HG03432 (cell line): ENCODE data around the gene UMODL1.

Source experiments
- ATAC-seq: cut with Tn5 transposase; IDR thresholded peaks from one replicate; pipeline ENCODE4 v1.9.1; 2021; ENCODE audit warnings: mild to moderate bottlenecking, moderate library complexity; ENCODE audit not compliant: unreplicated experiment

Gene UMODL1, protein sequence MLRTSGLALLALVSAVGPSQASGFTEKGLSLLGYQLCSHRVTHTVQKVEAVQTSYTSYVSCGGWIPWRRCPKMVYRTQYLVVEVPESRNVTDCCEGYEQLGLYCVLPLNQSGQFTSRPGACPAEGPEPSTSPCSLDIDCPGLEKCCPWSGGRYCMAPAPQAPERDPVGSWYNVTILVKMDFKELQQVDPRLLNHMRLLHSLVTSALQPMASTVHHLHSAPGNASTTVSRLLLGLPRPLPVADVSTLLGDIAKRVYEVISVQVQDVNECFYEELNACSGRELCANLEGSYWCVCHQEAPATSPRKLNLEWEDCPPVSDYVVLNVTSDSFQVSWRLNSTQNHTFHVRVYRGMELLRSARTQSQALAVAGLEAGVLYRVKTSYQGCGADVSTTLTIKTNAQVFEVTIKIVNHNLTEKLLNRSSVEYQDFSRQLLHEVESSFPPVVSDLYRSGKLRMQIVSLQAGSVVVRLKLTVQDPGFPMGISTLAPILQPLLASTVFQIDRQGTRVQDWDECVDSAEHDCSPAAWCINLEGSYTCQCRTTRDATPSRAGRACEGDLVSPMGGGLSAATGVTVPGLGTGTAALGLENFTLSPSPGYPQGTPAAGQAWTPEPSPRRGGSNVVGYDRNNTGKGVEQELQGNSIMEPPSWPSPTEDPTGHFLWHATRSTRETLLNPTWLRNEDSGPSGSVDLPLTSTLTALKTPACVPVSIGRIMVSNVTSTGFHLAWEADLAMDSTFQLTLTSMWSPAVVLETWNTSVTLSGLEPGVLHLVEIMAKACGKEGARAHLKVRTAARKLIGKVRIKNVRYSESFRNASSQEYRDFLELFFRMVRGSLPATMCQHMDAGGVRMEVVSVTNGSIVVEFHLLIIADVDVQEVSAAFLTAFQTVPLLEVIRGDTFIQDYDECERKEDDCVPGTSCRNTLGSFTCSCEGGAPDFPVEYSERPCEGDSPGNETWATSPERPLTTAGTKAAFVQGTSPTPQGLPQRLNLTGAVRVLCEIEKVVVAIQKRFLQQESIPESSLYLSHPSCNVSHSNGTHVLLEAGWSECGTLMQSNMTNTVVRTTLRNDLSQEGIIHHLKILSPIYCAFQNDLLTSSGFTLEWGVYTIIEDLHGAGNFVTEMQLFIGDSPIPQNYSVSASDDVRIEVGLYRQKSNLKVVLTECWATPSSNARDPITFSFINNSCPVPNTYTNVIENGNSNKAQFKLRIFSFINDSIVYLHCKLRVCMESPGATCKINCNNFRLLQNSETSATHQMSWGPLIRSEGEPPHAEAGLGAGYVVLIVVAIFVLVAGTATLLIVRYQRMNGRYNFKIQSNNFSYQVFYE

DNA sequence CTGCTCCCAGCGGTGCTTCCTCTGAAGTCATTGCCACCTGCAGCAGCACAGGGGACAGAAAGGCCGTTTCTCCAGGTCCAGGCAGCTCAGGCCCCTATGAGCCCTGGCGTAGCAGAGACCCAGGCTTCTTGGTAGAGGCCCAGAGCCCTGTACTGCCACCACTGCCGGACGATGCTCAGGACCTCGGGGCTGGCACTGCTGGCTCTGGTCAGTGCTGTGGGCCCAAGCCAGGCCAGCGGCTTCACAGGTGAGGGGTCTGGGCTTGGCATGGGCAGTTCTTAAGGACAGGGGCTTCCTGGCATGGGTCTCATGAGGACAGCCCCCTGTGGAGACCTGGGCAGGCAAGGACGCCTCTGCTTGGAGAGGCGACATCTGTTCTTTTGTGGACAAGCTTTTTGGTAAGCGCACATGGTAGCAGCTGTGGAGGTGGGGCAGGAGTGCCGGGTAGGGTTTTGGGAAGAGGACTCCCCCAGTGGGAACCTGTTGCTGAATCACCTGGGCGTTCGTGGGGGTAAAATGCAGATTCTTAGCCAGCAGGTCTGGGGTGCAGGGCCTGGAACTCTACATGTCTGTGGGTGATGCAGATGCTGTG lies at the start of gene UMODL1:
Gene UMODL1 (plus strand): TSS at position 172 of the 592 bp plus-strand sequence. CDS start 0 bp downstream, at position 172.
- ATAC-seq = no peak

DNA sequence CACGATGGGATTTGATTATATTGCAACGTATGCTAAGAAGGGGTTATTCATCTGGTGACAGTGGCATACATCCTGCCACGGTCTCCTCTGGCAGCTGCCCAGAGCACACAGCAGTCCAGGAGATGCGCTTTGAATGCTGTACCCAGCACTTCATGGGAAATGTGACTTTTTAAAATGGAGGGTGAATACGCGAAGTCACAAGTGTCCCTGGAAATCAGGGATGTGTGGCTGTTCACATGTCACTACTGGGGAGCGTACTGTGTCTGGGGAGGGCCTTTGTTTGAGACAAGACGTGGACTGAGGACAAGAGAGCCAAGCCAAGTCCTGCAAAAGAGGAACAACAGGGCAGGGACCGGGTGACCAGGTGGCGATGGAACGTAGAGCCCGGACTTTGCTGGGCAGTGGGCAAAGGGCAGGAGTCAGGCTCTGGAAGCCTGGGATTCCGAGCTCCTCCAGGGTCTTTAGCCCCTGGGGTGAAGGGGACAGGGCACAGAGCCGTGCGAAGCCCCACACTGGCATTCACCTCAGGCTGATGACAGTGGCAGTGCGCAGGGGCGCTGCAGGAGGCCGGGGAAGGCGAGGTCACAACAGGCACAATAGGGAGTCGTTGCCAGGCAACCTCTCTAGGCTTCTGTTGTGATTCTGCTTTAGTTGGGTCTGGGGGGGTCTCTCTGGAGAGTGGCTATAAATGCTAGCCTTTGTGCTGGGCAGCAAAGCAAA lies 49.6 kb upstream of the UMODL1 start:
- no peak for ATAC-seq

DNA sequence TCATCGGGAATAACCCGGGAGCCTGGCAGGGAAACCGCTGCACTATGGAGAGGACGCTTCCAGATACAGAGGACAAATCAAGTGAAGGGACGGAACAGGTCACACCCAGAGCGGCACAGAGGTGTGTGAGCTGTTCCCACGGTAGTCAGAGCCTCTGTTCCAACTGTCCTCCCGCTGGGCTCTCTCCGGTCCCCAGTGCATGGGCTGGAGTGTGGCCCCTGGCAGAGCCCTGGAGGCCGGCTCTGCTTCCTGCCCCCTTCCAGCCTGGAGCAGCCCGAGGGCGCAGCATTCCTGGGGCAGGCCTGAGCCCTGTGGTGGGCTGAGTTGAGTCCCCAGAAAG lies 49.1 kb upstream of the UMODL1 start:
- ATAC-seq = no peak

DNA sequence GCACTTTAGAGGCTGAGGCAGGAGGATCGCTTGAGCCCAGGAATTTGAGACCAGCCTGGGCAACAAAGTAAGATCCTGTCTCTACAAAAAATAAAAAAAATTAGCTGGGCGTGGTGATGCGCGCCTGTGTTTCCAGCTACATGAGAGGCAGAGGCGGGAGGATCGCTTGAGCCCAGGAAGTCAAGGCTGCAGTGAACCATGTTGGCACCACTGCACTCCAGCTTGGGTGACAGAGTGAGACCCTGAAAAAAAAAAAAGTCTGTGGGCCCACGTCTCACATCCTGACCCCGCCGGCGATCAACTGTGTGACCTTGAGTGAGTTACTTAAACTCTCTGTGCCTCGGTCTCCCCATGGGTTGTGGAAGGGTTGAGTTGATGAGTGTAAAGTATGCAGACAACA lies 48.2 kb upstream of the UMODL1 start:
- ATAC-seq = no peak

DNA sequence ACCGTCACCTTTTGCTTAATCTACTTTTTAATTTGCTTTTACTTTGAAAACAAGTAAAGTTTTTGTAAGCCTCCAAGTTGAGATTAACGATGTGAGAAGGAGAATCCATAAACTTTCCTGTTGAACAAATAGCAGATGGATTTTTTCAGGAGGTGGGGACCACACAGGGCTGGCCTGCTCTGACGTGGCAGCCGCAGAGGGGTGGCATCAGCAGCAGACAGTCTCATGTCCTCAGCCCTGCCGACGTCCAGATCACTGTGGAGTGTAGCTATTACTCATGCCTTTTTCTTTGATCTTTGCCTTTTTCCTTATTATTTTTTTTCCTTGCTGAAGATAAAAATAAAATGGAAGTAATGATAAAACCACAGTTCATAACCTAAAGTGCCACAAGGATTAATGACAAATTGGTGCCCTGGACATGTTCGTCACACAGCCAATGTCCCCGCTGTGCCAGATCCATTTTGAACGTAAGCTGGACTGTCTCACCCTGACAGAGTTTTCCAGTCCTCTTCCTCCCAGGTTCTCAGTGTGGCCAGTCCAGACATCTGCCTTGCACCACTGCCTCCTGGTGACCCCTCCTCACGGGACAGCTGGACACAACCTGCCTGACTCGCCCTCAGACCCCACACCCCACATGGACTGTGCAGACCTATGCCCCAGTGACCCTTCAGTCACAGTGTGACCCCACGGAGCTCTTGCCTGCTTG lies 45.6 kb upstream of the UMODL1 start:
- ATAC-seq = no peak

DNA sequence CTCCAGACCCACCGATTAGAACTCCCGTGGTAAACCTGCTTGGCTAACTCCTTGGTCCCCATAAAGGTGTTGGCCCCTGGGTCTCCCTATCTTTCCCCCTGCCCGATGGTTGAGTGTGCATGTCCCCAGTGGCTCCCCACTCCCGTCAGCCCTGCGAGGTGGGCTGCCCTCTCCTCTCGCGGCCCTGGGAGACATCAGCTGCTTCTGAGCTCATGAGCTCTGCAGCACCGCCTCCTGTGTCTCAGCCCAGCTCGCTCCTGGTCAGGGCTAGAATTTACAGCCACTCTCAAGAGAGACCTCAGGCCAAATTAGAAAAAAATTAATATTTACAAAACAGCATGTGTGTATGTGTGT lies 45.1 kb upstream of the UMODL1 start:
- no peak for ATAC-seq

DNA sequence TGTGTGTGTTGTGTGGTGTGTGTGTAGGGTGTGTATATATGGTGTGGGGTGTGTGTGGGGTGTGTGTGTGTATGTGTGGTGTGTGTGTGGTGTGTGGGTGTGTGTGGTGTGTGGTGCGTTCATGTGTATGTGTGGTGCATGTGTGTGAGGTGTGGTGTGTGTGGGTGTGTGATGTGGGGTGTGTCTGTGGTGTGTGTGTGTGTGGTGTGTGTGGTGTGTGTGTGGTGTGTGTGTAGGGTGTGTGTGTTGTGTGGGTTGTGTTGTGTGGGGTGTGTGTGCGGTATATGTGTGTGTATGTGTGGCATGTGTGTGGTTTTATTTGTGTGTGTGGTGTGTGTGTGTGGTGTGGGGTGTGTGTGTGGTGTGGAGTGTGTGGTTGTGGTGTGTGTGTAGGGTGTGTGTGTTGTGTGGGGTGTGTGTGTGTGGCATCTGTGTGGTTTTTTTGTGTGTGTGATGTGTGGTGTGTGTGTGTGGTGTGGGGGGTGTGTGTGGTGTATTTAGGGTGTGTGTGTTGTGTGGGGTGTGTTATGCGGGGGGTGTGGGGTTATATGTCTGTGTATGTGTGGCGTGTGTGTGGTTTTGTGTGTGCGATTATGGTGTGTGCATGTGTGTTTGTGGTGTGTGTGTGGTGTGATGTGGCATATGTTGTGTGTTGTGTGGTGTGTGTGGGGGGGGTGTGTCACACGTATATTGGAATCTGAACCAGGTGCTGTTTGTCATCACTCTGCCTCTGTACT lies 43.9 kb upstream of the UMODL1 start:
- ATAC-seq = no peak

DNA sequence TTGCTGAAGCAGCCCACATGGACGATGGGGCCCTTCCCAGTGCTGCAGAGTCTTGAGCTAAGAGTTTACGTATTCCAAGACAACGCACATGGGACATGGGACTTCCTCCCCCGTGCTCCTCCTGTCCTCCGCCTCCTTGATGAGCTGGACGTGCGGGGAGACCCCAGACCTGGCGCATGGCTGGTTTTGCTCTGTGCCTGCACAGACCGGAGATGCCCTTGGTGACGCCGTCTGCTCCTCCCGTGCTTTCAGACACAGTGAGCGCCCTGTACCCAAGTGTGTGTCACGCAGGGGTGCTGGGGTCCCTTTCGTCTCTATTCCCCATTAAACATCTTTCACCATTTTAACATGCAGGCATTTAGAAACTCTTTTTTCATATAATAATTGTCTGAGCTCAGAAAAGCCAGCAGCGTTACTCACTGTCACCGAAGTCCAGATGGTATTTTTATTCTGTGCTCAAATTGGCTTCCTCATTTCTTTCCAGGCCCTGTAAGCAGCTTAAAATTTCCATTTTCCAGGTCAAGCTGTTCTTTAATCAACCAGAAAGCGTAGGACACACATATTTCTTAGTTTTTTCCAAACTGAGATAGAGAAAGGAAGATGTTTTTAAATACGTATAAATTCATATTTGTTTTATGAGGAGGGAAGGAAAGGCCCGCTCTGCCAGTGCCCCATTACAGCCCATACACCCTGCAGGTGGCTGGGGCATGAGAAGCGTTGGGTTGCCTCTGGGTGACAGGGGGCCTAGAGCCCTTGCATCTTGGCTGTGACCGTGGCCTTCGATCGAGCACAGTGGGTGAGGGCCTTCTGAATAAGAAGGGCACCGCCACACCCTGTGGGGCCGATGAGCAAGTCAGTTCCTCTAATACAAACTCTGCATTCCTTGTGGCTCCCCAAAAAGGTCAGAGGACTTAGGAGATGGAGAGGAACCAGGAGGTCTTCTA lies 43.0 kb upstream of the UMODL1 start:
- no peak for ATAC-seq

DNA sequence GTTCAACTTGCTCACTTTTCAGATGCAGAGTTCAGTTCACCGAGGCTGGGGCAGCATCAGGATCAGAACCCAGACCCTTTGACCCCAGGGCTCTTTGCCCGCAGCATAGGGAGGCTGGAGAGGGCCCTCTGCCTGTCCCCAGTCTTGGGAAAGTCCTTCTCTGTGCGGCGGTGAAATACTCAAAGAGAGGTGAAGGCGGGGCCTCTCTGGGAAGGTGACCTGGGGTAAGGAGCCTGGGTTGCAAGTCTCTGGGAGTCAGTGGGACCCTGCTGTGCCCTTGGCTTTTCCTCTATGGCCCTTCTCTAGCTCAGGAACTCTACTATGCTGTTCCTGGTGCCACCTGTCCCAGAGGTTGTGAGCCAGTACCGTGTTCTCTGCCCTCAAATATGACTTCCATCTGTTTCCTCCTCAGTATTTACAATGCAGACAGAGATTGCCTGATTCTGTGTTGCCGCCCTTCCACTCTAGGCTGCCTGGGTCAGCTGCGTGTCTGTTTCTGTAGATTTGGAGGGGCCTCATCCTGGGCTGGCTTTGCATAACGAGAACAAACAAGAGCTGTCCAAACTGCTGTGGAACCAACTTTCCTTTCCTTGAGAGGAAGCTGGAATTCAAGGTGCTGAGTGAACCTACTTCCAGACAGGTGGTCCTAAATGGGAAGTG lies 42.2 kb upstream of the UMODL1 start:
- ATAC-seq = no peak

DNA sequence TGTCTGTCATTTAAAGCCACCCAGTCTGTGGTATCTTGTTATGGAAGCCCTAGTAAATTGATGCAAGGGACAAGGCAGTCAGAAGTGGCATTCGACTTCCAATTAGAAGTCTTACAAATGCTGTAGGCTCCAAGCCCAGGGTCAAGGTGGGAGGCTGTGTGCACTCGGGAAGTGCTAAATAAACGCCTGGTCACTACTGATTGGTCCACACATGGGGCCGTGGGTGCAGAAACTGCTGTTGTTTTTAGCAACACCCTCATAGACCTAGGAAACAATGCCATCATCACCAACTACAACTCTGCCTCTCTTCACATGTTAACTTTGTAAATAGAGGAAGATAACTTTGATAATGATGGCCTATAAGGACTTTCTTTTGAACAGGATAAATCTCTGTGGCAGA lies 40.8 kb upstream of the UMODL1 start:
- ATAC-seq = no peak

DNA sequence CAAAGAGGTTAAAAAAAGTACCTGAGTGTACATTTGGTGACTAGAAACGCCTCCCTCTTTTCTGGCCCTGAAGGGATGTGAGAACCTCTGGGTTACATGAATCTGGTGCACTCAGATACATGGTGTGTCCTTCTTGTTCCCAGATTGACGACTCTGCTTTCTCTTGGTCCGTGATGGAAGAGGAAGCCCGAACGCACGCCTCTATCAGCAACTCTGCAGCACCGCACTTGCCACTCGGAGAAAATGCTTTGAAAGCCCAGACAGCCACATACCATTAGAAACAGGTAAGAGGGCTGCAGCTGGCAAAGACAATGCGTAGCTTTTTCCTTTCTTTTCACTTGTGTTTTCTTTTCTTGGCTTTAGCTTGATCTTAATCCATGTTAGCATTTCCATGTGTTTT lies 39.9 kb upstream of the UMODL1 start:
- ATAC-seq = no peak

DNA sequence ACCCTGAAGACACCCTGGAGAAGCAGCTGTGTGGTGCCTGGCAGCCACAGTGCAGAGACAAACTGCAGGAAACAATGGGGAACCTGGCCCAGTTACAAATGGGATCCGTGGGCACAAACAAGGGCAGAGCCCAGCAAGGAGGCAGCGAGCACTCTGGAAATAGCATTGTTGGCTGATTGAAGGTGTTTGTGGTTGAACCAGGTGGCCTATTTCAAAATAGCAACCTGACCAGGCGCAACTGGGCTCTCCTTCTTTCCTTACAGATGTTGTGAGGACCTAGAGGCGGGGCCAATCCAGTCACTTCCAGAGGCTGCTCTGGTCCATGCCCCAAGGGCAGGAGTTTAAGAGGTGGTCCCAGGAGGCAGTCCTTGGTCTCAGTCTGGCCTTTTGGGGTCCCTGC lies 39.3 kb upstream of the UMODL1 start:
- no peak for ATAC-seq

DNA sequence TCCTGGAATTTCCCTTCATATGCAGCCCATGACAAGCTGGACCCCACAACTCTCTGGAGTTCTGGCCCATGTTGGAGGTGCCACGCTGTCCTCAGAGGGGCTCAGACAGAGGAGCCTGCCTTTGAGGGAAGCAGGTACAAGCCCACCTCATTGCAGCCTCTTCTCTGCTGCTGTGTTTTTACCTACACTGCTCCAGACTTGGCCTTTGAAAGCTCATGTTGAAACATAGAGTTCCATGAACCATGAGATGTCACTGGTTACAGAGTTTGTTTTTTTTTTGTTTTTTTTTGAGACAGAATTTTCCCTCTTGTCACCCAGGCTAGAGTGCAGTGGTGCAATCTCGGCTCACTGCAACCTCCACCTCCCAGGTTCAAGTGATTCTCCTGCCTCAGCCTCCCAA lies 38.9 kb upstream of the UMODL1 start:
- no peak for ATAC-seq

DNA sequence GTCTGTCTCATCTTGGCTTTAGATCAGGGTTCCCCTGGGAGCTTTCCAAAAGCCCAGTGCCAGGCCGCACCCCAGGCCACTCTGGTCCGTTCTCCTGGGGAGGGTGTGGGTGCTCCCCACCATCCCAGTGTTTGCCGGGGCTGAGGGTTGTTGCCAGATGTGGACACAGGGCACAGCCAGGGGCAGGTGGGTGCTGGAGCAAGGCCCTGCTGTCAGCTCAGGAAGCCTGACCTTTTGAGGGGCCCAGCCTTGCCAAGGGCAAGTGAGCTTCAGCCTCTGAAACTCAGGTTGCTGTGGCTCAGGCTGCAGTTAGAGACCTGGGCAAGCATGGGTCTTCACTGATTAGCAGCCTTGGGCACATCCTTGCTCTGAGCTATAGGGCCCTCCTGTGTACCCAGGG lies 38.1 kb upstream of the UMODL1 start:
- ATAC-seq = no peak

DNA sequence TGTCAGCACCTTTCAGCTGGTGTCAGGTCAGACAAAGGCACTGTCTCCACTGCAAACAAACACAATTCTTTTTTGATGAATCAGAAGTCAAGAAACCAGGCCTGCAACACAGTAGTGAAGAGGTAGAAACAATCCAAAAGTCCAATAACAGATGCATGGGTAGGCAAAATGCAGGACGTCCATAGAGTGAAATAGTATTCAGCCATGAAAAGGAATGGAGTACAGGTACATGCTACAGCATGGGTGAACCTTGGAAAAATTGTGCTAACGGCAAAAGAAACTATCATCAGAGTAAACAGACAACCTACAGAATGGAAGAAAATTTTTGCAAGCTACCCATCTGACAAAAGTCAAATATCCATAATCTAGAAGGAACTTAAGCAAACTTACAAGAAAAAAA lies 34.8 kb upstream of the UMODL1 start:
- ATAC-seq = no peak

DNA sequence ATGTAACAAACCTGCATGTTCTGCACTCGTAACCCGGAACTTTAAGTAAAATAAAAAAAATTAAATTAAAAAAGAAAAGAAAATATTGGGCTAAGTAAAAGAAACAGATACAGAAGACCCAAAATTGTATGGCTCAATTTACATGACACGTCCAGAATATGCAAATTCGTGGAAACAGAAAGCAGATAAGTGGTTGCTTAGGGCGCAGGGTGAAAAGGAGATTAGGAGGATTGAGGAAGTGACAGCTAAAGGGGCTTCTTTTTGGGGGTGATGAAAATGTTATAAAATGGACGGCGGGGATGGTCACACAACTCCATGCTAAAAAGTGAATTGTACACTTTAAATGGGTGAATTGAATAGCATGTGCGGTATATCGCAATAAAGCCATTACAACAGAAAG lies 33.6 kb upstream of the UMODL1 start:
- ATAC-seq = no peak

DNA sequence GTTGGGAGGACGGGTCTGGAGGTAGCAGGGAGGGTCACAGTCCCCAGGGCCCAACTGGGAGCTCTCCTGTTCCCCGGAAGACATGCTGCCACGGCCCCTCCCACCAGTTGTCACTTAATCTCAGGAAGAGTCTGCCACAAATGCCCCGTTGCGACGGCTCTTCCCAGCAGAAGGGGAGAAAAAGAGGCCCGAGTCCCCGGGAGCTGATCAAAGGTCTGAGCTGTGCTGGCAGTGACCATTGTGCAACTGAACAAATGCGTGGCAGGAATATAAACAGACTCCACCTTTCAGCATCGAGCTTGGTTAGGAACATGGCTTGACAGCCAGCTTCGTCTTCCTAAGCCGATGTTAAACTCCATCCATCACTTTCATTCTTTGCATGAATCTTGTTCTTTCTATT lies 33.2 kb upstream of the UMODL1 start:
- no peak for ATAC-seq
